HepG2 (cell line): Measurements from ENCODE around the gene CHCHD1. TPM values are rescaled to one million over a fixed set of nuclear protein-coding genes. Genes with fewer than 3 reads are reported as not detected.

Experiments used
- ATAC-seq: fragments of 200-7000 bp; cut with Tn5 transposase; 3 replicates; pipeline ENCODE4 v1.9.1; 2020; ENCODE audit warnings: mild to moderate bottlenecking, moderate library complexity
- BruUV-seq: library from RNA; stranded (reverse); fragments of 400-500 nt; replicated peaks from 2 replicates; lab custom pipeline; 2021; lab: Mats Ljungman, UMichigan
- CTCF ChIA-PET: fragments of 300-600 bp; formaldehyde crosslinking; extraction: SDS; loops from one replicate; lab custom pipeline; 2021; ENCODE audit warnings: low total read pairs, inconsistent platforms, low intra/inter-chr PET ratio; lab: Yijun Ruan, JAX
- POLR2A ChIA-PET: fragments of 350-600 bp; sonication (Branson Sonifier 250); formaldehyde crosslinking; loops from one replicate; lab custom pipeline; 2020; ENCODE audit warnings: antibody characterized with exemption, inconsistent platforms; lab: Yijun Ruan, JAX
- DNase-seq: peaks from one replicate; pipeline ENCODE4 v3.0.0-alpha.2; 2015; ENCODE audit warnings: low spot score
- FAIRE-seq: peaks from 3 replicates; lab custom pipeline; 2011; peaks lifted over from hg19 to GRCh38; lab: Jason Lieb, UNC
- H2AFZ ChIP-seq: one replicate; pipeline ENCODE4 v1.6.1; 2011; ENCODE audit warnings: low read length, inconsistent platforms
- H3K27ac ChIP-seq: fragments of 300-600 bp; 3 replicates; pipeline ENCODE4 v1.8.0; 2011; ENCODE audit warnings: mixed run types, mild to moderate bottlenecking, mixed read lengths, low read length, inconsistent platforms; ENCODE audit not compliant: insufficient read depth; ENCODE audit errors: extremely low read length
- H3K27me3 ChIP-seq, 2 experiments: fragments of 200-600 bp in 1 of 2; 2 replicates in 1 of 2; 3 replicates in 1 of 2; pipeline versions ENCODE4 v1.6.0 to v1.8.0; 2011; ENCODE audit warnings: low read length in 2 of 2, mild to moderate bottlenecking in 2 of 2, moderate library complexity in 2 of 2, inconsistent platforms in 1 of 2; ENCODE audit not compliant: insufficient read depth in 2 of 2, control insufficient read depth in 1 of 2
- H3K36me3 ChIP-seq, 2 experiments: fragments of 200-600 bp in 1 of 2; replicated peaks in 1 of 2; 2 replicates in 1 of 2; 3 replicates in 1 of 2; pipeline versions ENCODE4 v1.5.1 to v1.8.0; 2011; ENCODE audit warnings: low read length in 2 of 2, inconsistent platforms in 1 of 2; ENCODE audit not compliant: insufficient read depth in 2 of 2, control insufficient read depth in 1 of 2
- H3K4me1 ChIP-seq: 2 replicates; pipeline ENCODE4 v1.5.1; 2012; ENCODE audit warnings: low read length, inconsistent platforms; ENCODE audit not compliant: insufficient read depth
- H3K4me2 ChIP-seq: 2 replicates; pipeline ENCODE4 v1.6.0; 2011; ENCODE audit warnings: low read depth, low read length, inconsistent platforms
- H3K4me3 ChIP-seq, 3 experiments: fragments of 200-600 bp in 1 of 3; sonication (generic), shearing (Covaris generic) in 1 of 3; replicated peaks in 1 of 3; 2 replicates each; pipeline ENCODE4 v1.5.1; 2011 to 2016; ENCODE audit warnings: low read length in 3 of 3, inconsistent platforms in 2 of 3, low read depth in 2 of 3, mild to moderate bottlenecking in 2 of 3, control low read depth in 1 of 3, mixed read lengths in 1 of 3; ENCODE audit not compliant: insufficient read depth in 1 of 3
- H3K79me2 ChIP-seq: one replicate; pipeline ENCODE4 v1.6.1; 2011; ENCODE audit warnings: low read length, inconsistent platforms; ENCODE audit not compliant: insufficient read depth
- H3K9ac ChIP-seq: 2 replicates; pipeline ENCODE4 v1.6.0; 2011; ENCODE audit warnings: mild to moderate bottlenecking, low read depth, low read length, inconsistent platforms; ENCODE audit not compliant: insufficient read depth
- H3K9me3 ChIP-seq: 2 replicates; pipeline ENCODE4 v1.5.1; 2012; ENCODE audit warnings: mild to moderate bottlenecking, low read length
- H4K20me1 ChIP-seq: 2 replicates; pipeline ENCODE4 v1.6.0; 2011; ENCODE audit warnings: inconsistent platforms, mild to moderate bottlenecking, low read length, moderate library complexity; ENCODE audit not compliant: insufficient read depth
- CREM ChIP-seq, 2 experiments: sonication (generic) in 1 of 2; formaldehyde crosslinking in 1 of 2; IDR thresholded peaks; 2 replicates each; pipeline versions ENCODE4 v1.4.0 to v1.6.1; 2016 to 2020; ENCODE audit warnings: antibody characterized with exemption in 1 of 2, mild to moderate bottlenecking in 1 of 2, missing genetic modification reagents in 1 of 2
- HIVEP1 ChIP-seq: sonication (generic); formaldehyde crosslinking; IDR thresholded peaks from 2 replicates; pipeline ENCODE4 v1.4.0; 2020; ENCODE audit warnings: mild to moderate bottlenecking, missing genetic modification reagents
- PLRG1 ChIP-seq: fragments of 450-650 bp; conservative IDR thresholded peaks from 2 replicates; pipeline ENCODE4 v1.6.1; 2016
- SP5 ChIP-seq: IDR thresholded peaks from 2 replicates; pipeline ENCODE4 v1.6.1; 2016; ENCODE audit warnings: low read depth, borderline replicate concordance
- TBP ChIP-seq: sonication (generic); formaldehyde crosslinking; IDR thresholded peaks from 2 replicates; pipeline ENCODE4 v1.5.0; 2020; ENCODE audit warnings: missing genetic modification reagents
- ZNF547 ChIP-seq: sonication (generic); formaldehyde crosslinking; IDR thresholded peaks from 2 replicates; pipeline ENCODE4 v1.5.1; 2020; ENCODE audit warnings: mild to moderate bottlenecking, missing genetic modification reagents
- WGBS: methylation state at CpG from one replicate; pipeline ENCODE4 v1.1.6; 2017; ENCODE audit warnings: low lambda C conversion rate; 5-methylcytosine and 5-hydroxymethylcytosine counted together
- in situ Hi-C: cut with HindIII; loops from 2 replicates; pipeline ENCODE4 v1.10.0; 2017; ENCODE audit warnings: low pct_unique_long_range_greater_than_20kb; ENCODE audit not compliant: extremely low pct_ligation_motif_present
- intact Hi-C: fragments of 100-400 bp; cut with micrococcal nuclease; formaldehyde crosslinking; loops from one replicate; pipeline ENCODE4 v1.10.0; 2022; ENCODE audit not compliant: unreplicated experiment
- polyA plus RNA-seq, 8 experiments: library from polyadenylated mRNA; depleted of rRNA in 3 of 8; stranded (reverse) in 7 of 8; unstranded in 1 of 8; fragments of >200 nt; fragmentation: Illumina TruSeq in 4 of 8; extraction: Trizol in 4 of 8; gene quantifications; 2 replicates each; pipeline versions ENCODE4 v1.2.1 to v1.2.3, GENCODE V29; 2011 to 2016; ENCODE audit warnings: low read depth in 4 of 8, missing spikeins in 1 of 8, mixed read lengths in 1 of 8; ENCODE audit not compliant: insufficient read depth in 1 of 8
- total RNA-seq, 5 experiments: library from RNA; depleted of rRNA; stranded (reverse); fragments of >200 nt; fragmentation: Illumina TruSeq; extraction: Trizol; gene quantifications; 2 replicates each; pipeline ENCODE4 v1.2.3, GENCODE V29; 2016; ENCODE audit warnings: low read depth in 1 of 5
- TF ChIP-seq, protein P1 (sequence below), 2 experiments: sonication (generic) in 1 of 2; formaldehyde crosslinking in 1 of 2; IDR thresholded peaks; 2 replicates each; pipeline versions ENCODE4 v1.6.1 to v1.9.0; 2014 to 2022; ENCODE audit warnings: antibody characterized with exemption in 1 of 2, borderline replicate concordance in 1 of 2, inconsistent platforms in 1 of 2, low read depth in 1 of 2, missing genetic modification reagents in 1 of 2
- TF ChIP-seq, protein P2 (sequence below): IDR thresholded peaks from 2 replicates; pipeline ENCODE4 v1.6.1; 2016; ENCODE audit warnings: missing biosample characterization, missing genetic modification reagents, low read depth
- TF ChIP-seq, protein P3 (sequence below): sonication (generic); formaldehyde crosslinking; conservative IDR thresholded peaks from 2 replicates; pipeline ENCODE4 v1.5.0; 2020; ENCODE audit warnings: missing genetic modification reagents
- TF ChIP-seq, protein P4 (sequence below): sonication (generic); formaldehyde crosslinking; conservative IDR thresholded peaks from 2 replicates; pipeline ENCODE4 v1.4.0; 2020; ENCODE audit warnings: missing genetic modification reagents

CHCHD1 gene
- total and polyA plus RNA-seq, 2 of the 13 experiments (the other 11 are each of a cell fraction or from before 2014, with no cell fraction given): 36.9 to 71.2 TPM

DNA sequence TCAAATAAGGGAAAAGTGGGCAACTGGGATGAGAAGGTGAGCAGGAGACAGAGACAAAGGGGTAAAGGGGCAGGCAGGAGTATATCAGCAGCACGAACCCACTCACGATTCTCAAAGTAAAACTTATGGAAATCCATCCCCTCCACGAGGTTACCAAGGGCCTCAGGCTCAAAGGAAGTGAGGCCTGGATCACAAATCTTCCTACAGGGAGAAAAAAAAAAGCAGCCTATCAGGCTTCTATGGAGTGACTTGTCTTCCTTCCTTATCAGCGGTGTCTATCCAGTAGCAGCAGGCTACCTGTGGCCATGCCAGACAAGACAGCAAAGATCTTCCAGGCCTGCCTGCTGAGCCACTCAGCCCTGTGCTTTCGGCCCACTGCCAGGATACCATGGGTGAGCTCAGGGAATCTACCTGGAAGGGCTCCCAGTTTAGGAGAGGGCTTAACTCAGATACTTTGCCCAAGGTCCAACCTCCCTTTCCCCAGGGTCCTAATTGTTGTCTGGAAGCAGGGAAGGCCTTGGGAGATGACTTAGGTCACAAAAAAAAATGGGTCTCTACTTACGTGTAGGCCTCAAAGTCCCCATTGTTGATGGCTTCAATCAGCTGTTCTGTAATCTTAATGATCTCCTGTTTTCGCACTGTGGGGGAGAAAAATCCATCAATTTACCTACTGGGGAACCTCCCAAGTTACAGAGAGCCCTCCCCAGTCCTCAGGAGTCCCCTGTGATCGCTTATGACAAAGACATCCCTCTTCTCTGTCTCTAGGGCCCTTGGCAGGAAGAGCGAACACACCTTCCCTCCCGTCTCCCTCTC is 35.3 kb downstream of the CHCHD1 start (continued):
- TF ChIP-seq, protein P1, sequence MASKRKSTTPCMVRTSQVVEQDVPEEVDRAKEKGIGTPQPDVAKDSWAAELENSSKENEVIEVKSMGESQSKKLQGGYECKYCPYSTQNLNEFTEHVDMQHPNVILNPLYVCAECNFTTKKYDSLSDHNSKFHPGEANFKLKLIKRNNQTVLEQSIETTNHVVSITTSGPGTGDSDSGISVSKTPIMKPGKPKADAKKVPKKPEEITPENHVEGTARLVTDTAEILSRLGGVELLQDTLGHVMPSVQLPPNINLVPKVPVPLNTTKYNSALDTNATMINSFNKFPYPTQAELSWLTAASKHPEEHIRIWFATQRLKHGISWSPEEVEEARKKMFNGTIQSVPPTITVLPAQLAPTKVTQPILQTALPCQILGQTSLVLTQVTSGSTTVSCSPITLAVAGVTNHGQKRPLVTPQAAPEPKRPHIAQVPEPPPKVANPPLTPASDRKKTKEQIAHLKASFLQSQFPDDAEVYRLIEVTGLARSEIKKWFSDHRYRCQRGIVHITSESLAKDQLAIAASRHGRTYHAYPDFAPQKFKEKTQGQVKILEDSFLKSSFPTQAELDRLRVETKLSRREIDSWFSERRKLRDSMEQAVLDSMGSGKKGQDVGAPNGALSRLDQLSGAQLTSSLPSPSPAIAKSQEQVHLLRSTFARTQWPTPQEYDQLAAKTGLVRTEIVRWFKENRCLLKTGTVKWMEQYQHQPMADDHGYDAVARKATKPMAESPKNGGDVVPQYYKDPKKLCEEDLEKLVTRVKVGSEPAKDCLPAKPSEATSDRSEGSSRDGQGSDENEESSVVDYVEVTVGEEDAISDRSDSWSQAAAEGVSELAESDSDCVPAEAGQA (IDR thresholded peaks at IDR 0.05; ENCODE audit: low read depth): no peak
- TF ChIP-seq, protein P1 (CRISPR knock-in tag; IDR thresholded peaks at IDR 0.05; ENCODE audit: borderline replicate concordance): no peak
- TF ChIP-seq, protein P2, sequence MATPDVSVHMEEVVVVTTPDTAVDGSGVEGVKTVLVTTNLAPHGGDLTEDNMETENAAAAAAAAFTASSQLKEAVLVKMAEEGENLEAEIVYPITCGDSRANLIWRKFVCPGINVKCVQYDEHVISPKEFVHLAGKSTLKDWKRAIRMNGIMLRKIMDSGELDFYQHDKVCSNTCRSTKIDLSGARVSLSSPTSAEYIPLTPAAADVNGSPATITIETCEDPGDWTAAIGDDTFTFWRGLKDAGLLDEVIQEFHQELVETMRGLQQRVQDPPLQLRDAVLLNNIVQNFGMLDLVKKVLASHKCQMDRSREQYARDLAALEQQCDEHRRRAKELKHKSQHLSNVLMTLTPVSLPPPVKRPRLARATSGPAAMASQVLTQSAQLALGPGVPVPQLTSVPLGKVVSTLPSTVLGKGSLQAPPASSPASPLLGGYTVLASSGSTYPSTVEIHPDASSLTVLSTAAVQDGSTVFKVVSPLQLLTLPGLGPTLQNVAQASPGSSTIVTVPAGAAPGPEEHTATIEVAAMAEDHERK (CRISPR knock-in tag): no peak

DNA sequence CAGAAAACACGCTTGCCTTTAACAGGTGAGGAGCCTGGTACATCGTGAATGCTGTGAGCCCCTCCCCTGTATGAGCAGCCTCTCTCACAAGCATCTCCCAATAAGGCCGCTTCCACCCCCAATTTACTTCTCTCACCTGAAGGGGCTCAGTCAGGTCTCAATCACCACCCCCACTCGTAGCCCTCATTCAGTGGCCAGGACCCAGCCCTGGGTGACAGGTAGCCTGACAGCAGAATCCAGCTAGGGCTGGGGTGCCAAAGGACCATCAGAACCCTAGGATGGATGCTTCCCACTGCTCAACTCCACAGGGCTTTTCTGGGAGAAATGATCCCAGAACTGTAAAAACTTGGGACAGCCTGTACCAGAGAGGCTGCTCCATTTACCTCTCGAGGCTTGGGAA is 36.0 kb downstream of the CHCHD1 start:
- H3K36me3 ChIP-seq: peaks cover 0 to 35% of the 10 kb centered on the region in 2 experiments
- no peaks in the 10 kb centered on the region for H3K9me3 ChIP-seq
- no TSS peak for BruUV-seq
- no peaks in the 10 kb centered on the region for H3K4me1 ChIP-seq
- in situ Hi-C loops (no loop called here), intact Hi-C loops (no loop called here)
- H3K4me2 ChIP-seq: no peak overlapping the region
- H3K27ac ChIP-seq: no peak overlapping the region
- H3K27me3 ChIP-seq: no peaks in the 10 kb centered on the region
- FAIRE-seq (no peak), ATAC-seq (no peak), DNase-seq (no peak)
- CTCF ChIA-PET: no interaction called here
- H3K4me3 ChIP-seq: no peak overlapping the region
- no peak overlapping the region for H2AFZ ChIP-seq
- WGBS: 91% methylated on average over 5 of the region's 5 CpGs
- no peaks in the 10 kb centered on the region for H3K79me2 ChIP-seq
- no peaks in the 10 kb centered on the region for H4K20me1 ChIP-seq
- POLR2A ChIA-PET: interaction anchor here (1.6 kb wide), 2 partner anchors 22 to 56 kb away, joined by 3 to 8 read pairs; partner anchors contain the start of gene CAMK2G
- H3K9ac ChIP-seq: no peak overlapping the region
- no peak for TF ChIP-seq ZNF547 (CRISPR knock-in tag)
- no peak for TF ChIP-seq HIVEP1 (CRISPR knock-in tag)
- TF ChIP-seq, protein P3, sequence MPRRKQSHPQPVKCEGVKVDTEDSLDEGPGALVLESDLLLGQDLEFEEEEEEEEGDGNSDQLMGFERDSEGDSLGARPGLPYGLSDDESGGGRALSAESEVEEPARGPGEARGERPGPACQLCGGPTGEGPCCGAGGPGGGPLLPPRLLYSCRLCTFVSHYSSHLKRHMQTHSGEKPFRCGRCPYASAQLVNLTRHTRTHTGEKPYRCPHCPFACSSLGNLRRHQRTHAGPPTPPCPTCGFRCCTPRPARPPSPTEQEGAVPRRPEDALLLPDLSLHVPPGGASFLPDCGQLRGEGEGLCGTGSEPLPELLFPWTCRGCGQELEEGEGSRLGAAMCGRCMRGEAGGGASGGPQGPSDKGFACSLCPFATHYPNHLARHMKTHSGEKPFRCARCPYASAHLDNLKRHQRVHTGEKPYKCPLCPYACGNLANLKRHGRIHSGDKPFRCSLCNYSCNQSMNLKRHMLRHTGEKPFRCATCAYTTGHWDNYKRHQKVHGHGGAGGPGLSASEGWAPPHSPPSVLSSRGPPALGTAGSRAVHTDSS (CRISPR knock-in tag): no peak
- TF ChIP-seq SP5: no peak
- TF ChIP-seq TBP (CRISPR knock-in tag): no peak
- no peak for TF ChIP-seq PLRG1
- no peak for TF ChIP-seq CREM (IDR thresholded peaks at IDR 0.05)
- no peak for TF ChIP-seq CREM (CRISPR knock-in tag; IDR thresholded peaks at IDR 0.05)
- TF ChIP-seq, protein P4, sequence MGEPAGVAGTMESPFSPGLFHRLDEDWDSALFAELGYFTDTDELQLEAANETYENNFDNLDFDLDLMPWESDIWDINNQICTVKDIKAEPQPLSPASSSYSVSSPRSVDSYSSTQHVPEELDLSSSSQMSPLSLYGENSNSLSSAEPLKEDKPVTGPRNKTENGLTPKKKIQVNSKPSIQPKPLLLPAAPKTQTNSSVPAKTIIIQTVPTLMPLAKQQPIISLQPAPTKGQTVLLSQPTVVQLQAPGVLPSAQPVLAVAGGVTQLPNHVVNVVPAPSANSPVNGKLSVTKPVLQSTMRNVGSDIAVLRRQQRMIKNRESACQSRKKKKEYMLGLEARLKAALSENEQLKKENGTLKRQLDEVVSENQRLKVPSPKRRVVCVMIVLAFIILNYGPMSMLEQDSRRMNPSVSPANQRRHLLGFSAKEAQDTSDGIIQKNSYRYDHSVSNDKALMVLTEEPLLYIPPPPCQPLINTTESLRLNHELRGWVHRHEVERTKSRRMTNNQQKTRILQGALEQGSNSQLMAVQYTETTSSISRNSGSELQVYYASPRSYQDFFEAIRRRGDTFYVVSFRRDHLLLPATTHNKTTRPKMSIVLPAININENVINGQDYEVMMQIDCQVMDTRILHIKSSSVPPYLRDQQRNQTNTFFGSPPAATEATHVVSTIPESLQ (CRISPR knock-in tag): no peak
